ENCODE data around the gene NTPCR.

GRCh38 chr1:232917053-232917452 lies 33.4 kb upstream of the NTPCR start:
- TF ChIP-seq, protein P1, sequence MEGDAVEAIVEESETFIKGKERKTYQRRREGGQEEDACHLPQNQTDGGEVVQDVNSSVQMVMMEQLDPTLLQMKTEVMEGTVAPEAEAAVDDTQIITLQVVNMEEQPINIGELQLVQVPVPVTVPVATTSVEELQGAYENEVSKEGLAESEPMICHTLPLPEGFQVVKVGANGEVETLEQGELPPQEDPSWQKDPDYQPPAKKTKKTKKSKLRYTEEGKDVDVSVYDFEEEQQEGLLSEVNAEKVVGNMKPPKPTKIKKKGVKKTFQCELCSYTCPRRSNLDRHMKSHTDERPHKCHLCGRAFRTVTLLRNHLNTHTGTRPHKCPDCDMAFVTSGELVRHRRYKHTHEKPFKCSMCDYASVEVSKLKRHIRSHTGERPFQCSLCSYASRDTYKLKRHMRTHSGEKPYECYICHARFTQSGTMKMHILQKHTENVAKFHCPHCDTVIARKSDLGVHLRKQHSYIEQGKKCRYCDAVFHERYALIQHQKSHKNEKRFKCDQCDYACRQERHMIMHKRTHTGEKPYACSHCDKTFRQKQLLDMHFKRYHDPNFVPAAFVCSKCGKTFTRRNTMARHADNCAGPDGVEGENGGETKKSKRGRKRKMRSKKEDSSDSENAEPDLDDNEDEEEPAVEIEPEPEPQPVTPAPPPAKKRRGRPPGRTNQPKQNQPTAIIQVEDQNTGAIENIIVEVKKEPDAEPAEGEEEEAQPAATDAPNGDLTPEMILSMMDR (IDR thresholded peaks at IDR 0.05), result no peak
- no peak for TF ChIP-seq POLR2AphosphoS5 (IDR thresholded peaks at IDR 0.05; ENCODE audit: insufficient read depth in 1 of 2, low read depth in 1 of 2)
- no peak for TF ChIP-seq POLR2A (IDR thresholded peaks at IDR 0.05)

Measured in vagina (tissue), 2 donors.